GM12801 (cell line): Measurements from ENCODE around the gene NFIB.

Experiments used
- TF ChIP-seq, protein P1 (sequence below): IDR thresholded peaks from one replicate; pipeline ENCODE4 v1.5.1; 2011; ENCODE audit warnings: control low read depth; ENCODE audit not compliant: insufficient read length; ENCODE audit errors: extremely low read depth

Gene NFIB

DNA sequence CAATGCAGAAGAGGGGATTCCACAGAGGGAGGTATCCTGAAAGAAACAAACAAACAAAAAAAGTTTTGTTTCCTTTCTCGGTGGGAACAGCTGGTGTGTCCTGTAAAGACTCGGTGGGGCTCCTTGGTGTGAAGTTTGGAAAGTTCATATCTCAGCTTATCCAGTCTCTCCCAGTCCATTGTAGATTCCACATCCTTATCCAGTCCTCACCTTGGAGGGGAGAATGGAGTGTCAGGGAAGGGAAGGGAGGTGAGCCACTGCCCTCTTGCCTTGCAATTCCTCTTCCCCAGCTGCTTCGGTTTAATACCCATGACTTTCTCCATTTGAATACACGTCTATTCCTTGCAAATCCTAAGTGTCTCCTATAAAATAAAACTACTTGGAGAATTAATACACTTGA, 234.5 kb downstream of the NFIB start:
- TF ChIP-seq, protein P1, sequence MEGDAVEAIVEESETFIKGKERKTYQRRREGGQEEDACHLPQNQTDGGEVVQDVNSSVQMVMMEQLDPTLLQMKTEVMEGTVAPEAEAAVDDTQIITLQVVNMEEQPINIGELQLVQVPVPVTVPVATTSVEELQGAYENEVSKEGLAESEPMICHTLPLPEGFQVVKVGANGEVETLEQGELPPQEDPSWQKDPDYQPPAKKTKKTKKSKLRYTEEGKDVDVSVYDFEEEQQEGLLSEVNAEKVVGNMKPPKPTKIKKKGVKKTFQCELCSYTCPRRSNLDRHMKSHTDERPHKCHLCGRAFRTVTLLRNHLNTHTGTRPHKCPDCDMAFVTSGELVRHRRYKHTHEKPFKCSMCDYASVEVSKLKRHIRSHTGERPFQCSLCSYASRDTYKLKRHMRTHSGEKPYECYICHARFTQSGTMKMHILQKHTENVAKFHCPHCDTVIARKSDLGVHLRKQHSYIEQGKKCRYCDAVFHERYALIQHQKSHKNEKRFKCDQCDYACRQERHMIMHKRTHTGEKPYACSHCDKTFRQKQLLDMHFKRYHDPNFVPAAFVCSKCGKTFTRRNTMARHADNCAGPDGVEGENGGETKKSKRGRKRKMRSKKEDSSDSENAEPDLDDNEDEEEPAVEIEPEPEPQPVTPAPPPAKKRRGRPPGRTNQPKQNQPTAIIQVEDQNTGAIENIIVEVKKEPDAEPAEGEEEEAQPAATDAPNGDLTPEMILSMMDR = no peak

DNA sequence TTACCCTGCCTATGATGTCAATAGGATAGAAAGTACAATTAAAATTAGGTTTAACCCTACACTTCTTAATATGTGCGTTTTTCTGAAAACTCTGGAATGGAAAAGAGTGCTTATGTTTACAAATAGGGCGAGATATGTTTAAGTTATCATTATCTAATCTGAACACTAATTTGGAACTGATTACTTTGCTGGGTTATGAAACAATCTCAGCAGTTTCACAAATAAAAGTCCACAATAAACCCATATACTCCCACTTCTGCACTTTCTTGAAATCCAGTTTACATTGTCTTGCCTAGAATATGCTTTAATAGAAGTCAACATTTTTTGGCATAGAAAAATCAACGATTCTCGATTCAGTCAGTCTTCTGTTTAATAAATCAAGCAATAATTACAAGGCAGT, 236.3 kb downstream of the NFIB start:
- TF ChIP-seq, protein P1 = no peak

DNA sequence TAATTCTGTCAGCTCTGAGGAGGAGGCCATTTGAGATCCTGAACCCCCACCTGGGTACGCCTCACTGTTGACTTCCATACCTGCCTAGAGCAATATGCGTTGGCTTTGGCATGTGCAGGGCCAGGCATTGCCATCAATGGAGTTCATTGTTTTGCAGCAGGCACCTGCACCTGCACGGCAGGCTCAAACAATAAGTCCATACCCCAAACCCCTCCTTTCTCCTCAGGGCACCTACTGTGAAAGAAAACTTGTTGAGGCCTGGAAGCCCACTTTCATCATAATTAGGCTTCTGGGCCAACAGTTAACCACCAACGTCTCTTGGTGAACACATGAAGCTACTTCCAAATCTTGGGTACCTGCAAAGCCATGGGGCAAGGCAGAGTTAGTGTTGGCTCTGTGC, 238.7 kb downstream of the NFIB start:
- TF ChIP-seq, protein P1 = no peak

DNA sequence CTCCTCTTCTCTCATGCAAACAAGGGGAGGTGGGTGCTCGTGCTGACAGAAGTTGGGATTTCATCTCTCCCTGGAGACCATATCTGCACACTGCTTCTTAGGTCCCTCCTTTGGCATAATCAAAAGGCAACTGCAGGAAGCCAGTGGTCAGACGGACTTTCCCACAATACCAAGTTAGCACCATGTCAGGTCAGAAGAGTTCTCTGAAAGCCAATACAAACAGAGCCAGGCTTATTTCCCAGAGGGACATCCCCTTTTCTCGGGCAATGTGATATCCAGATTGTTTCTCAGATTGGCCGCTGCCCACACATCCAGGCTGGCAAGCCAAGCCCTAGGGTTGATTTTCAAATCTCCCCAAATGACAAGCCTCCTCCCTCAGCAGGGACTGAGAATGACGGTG, 241.1 kb downstream of the NFIB start:
- TF ChIP-seq, protein P1 = no peak

DNA sequence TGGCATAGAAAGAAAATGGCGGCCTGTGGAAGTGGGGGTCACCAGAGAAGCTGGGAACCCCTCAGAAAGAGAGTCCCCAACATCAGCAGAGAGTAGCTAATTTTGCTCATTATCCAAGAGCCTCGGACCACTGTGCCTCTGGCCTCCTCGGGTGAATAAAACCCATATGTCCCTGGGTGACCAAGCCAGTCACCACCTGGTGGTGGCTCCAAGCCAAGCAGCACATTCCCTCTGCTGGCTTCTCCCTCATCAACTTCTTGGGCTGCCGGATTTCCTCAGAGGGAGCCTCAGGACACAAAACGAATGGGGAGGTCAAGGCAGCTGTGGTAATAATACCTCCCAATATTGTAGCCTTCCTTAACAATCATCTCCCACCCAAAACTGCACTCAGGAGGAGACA, 242.5 kb downstream of the NFIB start:
- TF ChIP-seq, protein P1 = no peak

DNA sequence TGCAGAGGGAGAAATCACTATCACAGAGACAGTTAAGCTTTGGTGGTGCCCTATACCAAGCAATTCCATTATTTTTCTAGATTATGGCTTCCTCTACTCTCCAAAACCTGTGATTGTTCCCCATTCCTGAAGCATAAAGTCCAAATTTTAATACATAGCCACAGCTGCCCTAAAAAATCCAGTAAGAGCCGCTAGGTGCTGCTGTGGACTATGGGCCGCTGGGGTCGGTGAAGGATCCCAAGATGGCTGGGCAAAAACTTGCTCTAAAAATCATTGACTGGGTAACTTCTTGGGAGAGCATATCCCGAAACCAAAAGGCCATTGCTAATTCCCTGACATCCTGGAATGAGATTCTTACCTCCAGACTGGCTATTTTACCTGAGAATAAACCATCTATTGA, 245.3 kb downstream of the NFIB start:
- TF ChIP-seq, protein P1 = no peak

DNA sequence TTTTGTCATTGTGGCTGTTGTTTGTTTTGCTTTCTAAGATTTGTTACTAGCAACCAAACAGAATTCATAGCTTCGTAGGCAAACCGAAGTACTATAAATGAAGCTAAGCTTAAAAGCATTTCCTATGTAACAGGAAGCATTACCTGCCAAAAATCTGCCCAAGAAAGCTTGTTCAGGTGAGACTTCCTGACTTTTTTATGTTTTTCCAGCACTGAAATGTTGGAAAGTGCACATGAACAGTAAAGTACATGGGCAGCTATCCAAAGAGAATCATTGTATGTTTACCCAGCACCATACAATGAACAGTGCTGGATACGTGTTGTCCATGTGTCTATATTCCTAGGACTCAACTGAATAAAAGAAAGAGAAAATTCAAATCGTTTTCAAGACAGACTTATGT, 247.1 kb downstream of the NFIB start:
- TF ChIP-seq, protein P1 = no peak

DNA sequence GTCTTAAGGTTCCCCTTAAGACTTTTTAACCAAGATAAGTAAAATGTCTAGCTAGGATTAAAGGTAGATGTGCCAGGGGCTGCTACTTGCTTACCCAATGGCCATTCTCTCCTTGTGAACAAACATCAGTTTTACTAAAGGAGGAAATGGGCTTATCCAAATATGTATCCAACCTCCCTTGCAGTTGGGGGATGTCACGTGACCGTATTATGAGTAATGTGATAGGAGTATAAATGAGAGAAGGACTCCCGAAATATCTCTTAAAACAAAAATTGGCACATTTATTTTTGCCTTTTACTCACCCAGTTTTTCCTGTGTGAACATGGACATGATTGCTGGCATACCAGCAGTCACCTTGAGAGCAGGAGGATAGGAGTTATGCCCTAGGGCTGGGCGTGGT, 247.9 kb downstream of the NFIB start:
- TF ChIP-seq, protein P1 = no peak
